ENCODE data around the gene PANK4. TPM values are rescaled to one million over a fixed set of nuclear protein-coding genes. Genes with fewer than 3 reads are reported as not detected.
A peak's percentile ranks its signal among the peaks of the same experiment; 100 is the strongest.

Gene PANK4
- total RNA-seq, 4 donors from 2014 or later: 29.3 to 39.9 (median 38.0) TPM

DNA sequence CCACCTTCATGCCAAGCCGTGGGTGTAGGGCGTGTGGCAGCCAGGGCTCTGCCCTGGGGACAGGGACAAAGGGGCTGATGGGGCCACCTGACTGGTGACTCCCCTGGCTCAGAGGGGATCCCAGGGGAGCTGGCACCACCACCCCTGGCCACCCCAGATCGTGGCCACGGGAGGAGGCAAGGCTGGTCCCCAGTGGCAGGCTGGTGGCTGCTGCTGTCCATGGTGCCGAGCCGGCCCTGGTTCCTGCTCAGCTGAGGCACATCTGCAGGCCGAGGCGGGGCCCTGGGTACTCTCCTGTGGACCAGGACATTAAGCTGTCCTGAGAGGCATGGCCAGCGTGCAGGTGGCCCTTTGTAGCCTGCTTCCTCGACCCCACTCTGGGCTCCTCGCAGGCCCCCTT lies 43.8 kb downstream of the PANK4 start:
- TF ChIP-seq, protein P1, sequence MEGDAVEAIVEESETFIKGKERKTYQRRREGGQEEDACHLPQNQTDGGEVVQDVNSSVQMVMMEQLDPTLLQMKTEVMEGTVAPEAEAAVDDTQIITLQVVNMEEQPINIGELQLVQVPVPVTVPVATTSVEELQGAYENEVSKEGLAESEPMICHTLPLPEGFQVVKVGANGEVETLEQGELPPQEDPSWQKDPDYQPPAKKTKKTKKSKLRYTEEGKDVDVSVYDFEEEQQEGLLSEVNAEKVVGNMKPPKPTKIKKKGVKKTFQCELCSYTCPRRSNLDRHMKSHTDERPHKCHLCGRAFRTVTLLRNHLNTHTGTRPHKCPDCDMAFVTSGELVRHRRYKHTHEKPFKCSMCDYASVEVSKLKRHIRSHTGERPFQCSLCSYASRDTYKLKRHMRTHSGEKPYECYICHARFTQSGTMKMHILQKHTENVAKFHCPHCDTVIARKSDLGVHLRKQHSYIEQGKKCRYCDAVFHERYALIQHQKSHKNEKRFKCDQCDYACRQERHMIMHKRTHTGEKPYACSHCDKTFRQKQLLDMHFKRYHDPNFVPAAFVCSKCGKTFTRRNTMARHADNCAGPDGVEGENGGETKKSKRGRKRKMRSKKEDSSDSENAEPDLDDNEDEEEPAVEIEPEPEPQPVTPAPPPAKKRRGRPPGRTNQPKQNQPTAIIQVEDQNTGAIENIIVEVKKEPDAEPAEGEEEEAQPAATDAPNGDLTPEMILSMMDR (IDR thresholded peaks at IDR 0.05): no peak
- TF ChIP-seq POLR2A (IDR thresholded peaks at IDR 0.05): no peak

DNA sequence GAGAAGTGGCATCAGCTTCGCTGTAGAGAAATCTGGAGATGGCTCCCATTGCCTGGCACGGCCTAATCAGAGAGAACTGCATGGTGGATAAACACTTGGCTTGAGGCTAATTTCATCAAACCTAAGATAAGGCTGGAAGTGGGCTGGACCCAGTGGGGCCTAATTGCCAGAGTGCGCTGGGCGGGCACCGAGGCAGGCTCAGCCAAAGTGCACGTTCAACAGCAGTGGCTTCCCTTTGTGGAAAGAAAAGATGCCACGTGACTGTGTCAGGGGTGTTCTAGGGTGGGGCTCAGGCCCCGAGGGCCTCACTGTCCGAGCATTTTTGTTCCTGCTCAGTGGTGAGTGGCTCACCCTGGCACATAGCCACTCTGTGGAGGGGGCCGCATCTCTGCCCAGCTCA lies 44.5 kb downstream of the PANK4 start:
- peak; percentile 94 to 95 for DNase-seq
- Histone ChIP-seq H3K36me3 (no peaks in the 10 kb centered on the region), H3K27me3 (no peaks in the 10 kb centered on the region), H3K9me3 (no peaks in the 10 kb centered on the region), H3K4me3 (replicated peaks in 1 of 3) (no peak overlapping the region), H3K27ac (peak overlapping the region; percentile 91 to 96 (median 94)), H3K4me1 (peaks cover 37 to 45% of the 10 kb centered on the region in 2 donors)
- whole genome bisulfite sequencing, 2 donors: 13 to 27% methylated on average over 4 to 10 of the region's 10 CpGs
- intact Hi-C loops (cut with DNase I): no loop called here
- TF ChIP-seq POLR2A (IDR thresholded peaks at IDR 0.05): no peak
- TF ChIP-seq, protein P1 (IDR thresholded peaks at IDR 0.05): no peak

More for the DNA sequence above, 43.8 kb downstream of the PANK4 start:
- no peak overlapping the region for H3K4me3 ChIP-seq (replicated peaks in 1 of 3)
- intact Hi-C loops (cut with DNase I): no loop called here
- H3K27me3 ChIP-seq: no peaks in the 10 kb centered on the region
- H3K36me3 ChIP-seq: no peaks in the 10 kb centered on the region
- H3K4me1 ChIP-seq: peaks cover 37 to 45% of the 10 kb centered on the region in 2 donors
- WGBS, 2 donors: 87% methylated on average over 3 of the region's 11 CpGs; no CpG with 5 or more reads in 1 of the 2 donors
- no peaks in the 10 kb centered on the region for H3K9me3 ChIP-seq
- H3K27ac ChIP-seq: peak overlapping the region; percentile 91 to 96 (median 94)
- peak; percentile 46 to 56 for DNase-seq

DNA sequence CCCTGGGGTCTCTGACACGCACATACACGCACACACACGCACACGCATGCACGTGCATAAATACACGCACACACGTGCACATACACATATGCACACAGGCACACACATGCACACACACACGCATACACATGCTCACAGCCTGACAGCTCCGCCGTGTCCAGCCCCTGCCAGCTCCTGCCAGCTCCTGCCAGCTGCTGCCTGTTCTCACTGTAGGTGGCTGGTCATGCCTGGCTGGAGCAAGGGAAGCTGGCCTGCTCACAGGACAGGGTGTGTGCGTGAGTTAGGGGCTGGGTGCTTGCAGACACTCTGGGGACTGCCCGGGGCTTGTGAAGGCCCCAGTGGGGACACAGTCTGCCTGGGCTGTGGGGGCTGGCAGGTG lies 45.4 kb downstream of the PANK4 start:
- Histone ChIP-seq H3K9me3 (no peaks in the 10 kb centered on the region), H3K4me1 (peaks cover 39 to 53% of the 10 kb centered on the region in 2 donors), H3K36me3 (no peaks in the 10 kb centered on the region), H3K27me3 (no peaks in the 10 kb centered on the region), H3K4me3 (replicated peaks in 1 of 3) (no peak overlapping the region), H3K27ac (peak overlapping the region; percentile 91 to 96 (median 94))
- peak; percentile 96 to 97 for DNase-seq
- TF ChIP-seq, protein P1 (IDR thresholded peaks at IDR 0.05): no peak
- TF ChIP-seq POLR2A (IDR thresholded peaks at IDR 0.05): no peak
- 62 to 65% methylated on average over 7 to 11 of the region's 12 CpGs for WGBS, 2 donors
- intact Hi-C loops (cut with DNase I): no loop called here

DNA sequence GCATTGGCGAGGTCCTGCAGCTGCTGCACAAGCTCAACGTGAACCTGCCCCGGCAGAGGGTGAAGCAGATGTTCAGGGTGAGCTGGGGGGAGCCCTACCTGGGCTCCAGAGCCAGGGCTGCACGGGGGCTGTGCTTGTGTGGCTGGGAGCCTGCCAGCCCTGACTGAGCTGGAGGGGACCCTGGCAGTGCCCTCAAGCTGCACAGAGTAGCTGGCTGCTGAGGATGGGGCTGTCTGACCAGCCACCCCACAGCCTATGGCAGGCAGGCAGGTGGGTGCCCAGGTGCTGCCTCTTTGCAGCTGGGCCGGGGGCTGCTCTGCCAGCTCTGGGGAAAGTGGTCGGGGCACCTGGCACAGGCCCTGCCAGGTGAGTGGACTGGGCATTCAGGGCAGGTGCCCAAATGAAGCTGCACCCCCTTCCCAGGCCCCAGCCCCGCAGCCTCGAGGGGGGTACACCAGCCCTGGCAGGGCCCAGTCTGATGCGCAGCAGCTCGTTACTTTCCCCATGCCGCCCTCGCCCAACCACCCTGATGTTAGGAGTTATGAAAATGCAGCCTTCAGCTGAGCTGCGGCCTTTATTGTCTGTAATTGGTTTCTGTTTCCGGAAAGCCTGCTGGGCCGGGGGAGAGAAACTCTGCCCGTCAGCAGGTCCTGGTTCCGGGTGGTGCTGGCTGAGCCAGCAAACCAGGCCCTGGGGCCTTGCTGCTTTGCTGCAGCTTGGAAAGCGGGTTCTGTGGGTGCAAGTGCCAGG lies 46.0 kb downstream of the PANK4 start:
- H3K36me3 ChIP-seq: no peaks in the 10 kb centered on the region
- H3K27me3 ChIP-seq: no peaks in the 10 kb centered on the region
- peak in 1 of 2 donors; percentile 8 for DNase-seq
- intact Hi-C loops (cut with DNase I): no loop called here
- H3K9me3 ChIP-seq: no peaks in the 10 kb centered on the region
- peaks cover 45 to 58% of the 10 kb centered on the region in 2 donors for H3K4me1 ChIP-seq
- H3K4me3 ChIP-seq (replicated peaks in 1 of 3): no peak overlapping the region
- TF ChIP-seq, protein P1 (IDR thresholded peaks at IDR 0.05): no peak
- TF ChIP-seq POLR2A (IDR thresholded peaks at IDR 0.05): no peak
- WGBS, 2 donors: 59 to 73% methylated on average over 7 to 14 of the region's 18 CpGs
- H3K27ac ChIP-seq: peak overlapping the region; percentile 64 to 96 (median 91)

DNA sequence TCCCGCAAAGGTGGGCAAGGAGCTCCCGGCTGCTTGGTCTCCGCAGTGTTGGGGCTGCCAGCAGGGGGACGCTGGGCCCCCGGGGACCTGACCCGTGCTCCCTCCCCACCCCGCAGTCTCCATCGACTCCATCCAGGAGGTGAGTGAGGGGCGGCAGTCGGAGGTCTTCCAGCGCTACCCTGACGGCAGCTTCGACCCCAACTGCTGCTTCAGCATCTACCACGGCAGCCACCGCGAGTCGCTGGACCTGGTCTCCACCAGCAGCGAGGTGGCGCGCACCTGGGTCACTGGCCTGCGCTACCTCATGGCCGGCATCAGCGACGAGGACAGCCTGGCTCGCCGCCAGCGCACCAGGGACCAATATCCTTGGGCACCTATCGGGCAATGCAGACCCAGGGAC lies 46.8 kb downstream of the PANK4 start:
- no peaks in the 10 kb centered on the region for H3K27me3 ChIP-seq
- H3K4me3 ChIP-seq (replicated peaks in 1 of 3): no peak overlapping the region
- H3K4me1 ChIP-seq: peaks cover 52 to 66% of the 10 kb centered on the region in 2 donors
- H3K9me3 ChIP-seq: no peaks in the 10 kb centered on the region
- 87 to 93% methylated on average over 6 to 24 of the region's 28 CpGs for WGBS, 2 donors
- TF ChIP-seq POLR2A (IDR thresholded peaks at IDR 0.05): no peak
- intact Hi-C loops (cut with DNase I): no loop called here
- peak overlapping the region; percentile 64 to 96 (median 91) for H3K27ac ChIP-seq
- no peaks in the 10 kb centered on the region for H3K36me3 ChIP-seq
- no peak for DNase-seq

All from thyroid gland (tissue), 4 donors.